Measurements from ENCODE around the gene PPP2R3B. TPM values are rescaled to one million over a fixed set of nuclear protein-coding genes. Genes with fewer than 3 reads are reported as not detected.
"Not testable (repeated sequence)": the region's sequence is repeated elsewhere in the genome, so short reads cannot be mapped to it uniquely, and the experiment has no call there.

The PPP2R3B gene
- total RNA-seq, 1 experiment from 2014 or later: 21.2 TPM

- no peak for DNase-seq (ENCODE audit: low read depth)
These were observed 66.5 kb downstream of the PPP2R3B start for GRCh38 chrX:320126-320783.

DNA sequence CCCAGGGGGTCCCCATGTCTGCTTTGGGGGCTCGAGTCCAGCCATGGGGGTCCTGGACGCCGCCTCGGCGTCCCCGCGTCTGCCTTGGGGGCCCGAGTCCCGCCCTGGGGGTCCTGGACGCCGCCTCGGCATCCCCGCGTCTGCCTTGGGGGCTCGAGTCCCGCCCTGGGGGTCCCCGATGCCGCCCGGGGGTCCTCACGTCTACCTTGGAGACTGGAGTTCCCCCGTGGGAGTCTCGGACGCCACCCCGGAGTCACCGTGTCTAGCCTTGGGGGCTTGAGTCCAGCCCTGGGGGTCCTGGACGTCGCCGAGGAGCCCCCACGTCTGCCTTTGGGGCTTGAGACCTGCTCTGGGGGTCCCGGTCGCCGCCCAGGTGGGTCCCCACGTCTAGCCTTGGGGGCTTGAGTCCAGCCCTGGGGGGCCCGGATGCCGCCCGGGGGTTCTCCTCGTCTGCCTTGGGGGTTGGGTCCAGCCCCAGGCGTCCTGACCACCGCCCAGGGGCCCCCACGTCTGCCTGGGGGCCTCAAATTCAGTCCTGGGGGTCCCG, 67.1 kb downstream of the PPP2R3B start:
- no peak for DNase-seq (ENCODE audit: low read depth)

DNA sequence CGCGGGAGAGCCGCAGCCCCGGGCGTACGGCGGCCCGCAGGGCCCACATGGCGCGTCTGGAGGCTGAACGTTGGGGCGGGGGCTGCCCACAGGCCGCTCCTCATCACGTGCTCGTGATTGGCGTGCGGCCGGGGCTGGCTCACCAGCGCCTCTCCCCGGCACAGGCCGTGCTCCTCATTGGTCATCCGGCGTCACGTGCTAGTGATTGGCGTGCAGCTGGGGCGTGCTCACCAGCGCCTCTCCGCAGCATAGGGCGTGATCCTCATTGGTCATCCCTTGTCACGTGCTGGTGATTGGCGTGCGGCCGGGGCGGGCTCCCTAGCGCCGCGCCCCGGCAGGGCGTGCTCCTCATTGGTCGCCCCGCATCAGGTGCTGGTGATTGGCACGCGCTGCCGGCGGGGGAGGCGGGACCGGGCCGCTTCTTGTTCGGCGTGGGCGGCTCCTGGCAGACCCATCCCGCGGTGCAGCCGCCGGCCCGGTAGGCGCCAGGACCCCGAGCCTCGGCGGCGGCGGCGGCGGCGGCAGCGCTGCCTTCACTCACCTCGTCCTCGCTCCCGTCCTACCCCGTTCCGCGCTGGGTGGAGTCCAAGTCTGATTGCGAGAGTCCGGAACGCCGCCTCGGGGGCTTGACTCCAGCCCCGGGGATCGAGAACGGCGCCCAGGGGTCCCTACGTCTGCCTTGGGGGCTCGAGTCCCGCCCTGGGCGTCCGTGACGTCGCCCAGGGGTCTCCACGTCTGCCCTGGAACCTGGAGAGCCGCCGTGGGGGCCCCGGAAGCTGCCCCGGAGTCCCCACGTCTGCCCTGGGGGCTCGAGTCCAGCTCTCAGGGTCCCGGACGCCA, 67.7 kb downstream of the PPP2R3B start, which contains the start of gene GTPBP6:
TSS of gene GTPBP6 (minus strand) at position 58 of the 840 bp plus-strand sequence. CDS start at position 49, 9 bp downstream.
- DNase-seq (ENCODE audit: low read depth): peak; percentile 100

- peak; percentile 97 for DNase-seq (ENCODE audit: low read depth)
These were observed 68.5 kb downstream of the PPP2R3B start for GRCh38 chrX:318068-318738.

- no peak for DNase-seq (ENCODE audit: low read depth)
These were observed 69.2 kb downstream of the PPP2R3B start for GRCh38 chrX:317424-318067.

DNA sequence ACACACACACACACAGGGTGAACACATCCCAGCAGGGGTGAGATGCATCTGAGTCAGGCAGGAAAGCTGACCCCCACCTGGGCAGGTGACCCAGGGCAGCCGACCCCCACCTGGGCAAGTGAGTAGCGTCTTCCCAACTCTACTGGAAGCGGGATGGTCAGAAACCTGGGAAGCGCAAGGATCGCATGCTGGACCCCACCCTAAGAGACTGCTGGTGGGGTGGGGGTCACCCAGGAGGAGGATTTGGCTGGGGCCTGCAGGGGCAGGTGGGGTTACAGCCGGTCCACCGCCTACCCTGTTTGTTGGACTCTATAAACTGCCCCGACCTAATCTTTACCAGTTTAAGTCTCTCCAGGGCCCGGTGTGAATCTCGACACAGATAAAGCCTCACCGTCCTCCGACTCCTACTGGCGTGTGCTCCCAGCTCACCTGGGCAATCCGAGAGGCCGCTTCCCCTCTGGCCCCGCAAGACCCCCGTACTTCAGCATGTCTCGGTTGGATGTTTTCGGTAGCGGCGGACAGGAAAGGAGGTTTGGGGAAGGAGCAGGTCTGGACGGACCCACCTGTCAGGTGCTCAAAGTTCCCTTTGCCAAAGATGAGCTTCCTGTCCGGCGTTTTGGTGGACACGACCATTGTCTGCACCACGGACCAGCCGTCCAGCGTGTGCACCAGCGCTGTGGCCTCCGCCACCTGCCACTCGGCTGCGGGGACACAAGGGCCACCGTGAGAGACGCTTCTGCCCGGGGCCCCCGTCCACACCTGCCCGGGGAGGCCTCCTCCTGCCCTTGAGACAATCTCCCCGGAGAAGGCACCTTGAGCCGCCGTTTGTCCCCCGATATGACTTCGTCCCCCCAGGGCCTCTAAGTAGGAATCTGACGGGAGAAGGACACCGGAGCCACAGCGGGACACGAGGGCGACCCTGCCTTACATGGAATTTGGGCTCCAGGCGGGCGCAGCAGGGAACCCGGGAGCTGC, 70.1 kb downstream of the PPP2R3B start:
- DNase-seq (ENCODE audit: low read depth): no peak

DNA sequence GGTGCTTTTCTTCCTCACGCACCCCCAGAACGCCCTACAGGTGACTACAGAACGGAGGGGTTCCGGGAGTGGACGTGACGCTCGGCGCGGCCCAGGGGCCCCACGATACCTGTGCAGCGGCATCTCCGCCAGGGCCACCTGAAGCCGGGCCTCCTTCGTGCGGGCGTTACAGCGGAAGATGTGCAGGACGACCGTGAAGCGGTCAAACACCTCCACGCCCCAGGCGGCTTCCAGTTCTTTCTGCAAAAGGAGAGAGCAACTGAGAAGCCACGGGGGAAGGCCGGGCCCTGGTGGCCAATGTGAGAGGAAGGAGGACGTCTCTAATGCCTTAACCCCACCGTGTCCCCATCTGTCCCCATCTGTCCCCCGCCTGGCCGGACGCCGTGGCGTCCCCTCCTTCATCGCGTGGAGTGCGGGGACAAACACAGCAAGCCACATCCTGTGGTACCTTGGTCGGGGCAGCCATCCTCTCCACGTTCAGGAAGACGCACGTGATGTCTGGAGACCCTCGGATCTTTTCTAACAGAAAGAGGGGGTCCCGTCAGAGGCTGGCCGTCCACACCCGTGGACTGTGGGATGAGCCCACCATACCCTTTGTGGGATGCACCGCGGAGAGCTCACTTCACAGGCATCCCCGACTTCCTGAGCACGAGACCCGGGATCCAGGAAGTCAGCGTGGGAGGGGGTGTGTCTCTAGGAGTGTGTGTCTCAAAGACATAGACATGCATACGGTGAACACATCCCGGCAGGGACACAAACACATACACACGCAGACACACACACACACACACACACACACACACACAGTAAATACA, 71.7 kb downstream of the PPP2R3B start:
- DNase-seq (ENCODE audit: low read depth): no peak

- DNase-seq (ENCODE audit: low read depth): no peak
These were observed 72.7 kb downstream of the PPP2R3B start for GRCh38 chrX:314049-314448.

DNA sequence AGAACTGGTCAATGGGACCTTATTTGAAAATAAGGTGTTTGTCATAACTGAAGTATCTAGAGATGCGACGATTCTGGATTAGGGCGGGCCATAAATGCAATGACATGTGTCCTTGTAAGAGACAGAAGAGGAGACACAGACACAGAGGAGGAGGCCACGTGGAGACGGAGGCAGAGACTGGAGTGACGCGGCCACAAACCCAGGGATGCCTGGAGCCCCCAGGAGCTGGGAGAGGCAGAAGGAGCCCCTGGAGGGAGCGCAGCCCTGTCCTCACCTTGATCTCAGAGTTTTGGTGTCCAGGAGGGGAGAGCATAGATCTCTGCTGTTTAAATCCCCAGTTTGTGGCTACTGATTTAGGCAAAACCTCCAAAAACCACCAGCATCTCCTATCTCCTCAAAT, 73.2 kb downstream of the PPP2R3B start:
- DNase-seq (ENCODE audit: low read depth): no peak

- DNase-seq (ENCODE audit: low read depth): no peak
These were observed 73.9 kb downstream of the PPP2R3B start for GRCh38 chrX:312621-313331.

GRCh38 chrX:311156-312129, 75.3 kb downstream of the PPP2R3B start:
- DNase-seq (ENCODE audit: low read depth): no peak

DNA sequence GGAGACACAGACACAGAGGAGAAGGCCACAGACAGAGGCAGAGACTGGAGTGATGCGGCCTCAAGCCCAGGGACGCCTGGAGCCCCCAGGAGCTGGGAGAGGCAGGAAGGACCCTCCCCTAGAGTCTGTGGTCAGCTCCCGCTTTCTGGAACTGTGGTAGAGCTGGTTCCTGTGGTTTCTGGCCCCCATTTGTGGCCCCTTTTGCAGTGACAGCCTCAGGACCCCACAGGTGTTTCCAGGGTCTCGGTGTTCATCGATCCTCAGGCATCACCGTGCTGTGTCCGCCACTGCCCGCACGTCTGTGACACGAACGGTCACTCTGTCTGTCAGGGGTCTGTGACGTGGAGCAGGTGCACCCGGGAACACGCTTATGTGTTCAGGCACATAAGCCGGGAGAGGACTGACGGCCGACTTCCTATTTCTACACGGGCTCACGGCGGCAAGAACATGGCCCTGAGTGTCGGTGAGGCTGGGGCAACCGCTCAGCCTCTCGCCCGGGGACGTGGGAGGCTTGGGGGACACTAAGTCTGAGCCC, 76.0 kb downstream of the PPP2R3B start:
- DNase-seq (ENCODE audit: low read depth): no peak

- DNase-seq (ENCODE audit: low read depth): no peak
These were observed 77.7 kb downstream of the PPP2R3B start for GRCh38 chrX:308821-309520.

- DNase-seq (ENCODE audit: low read depth): no peak
These were observed 79.2 kb downstream of the PPP2R3B start for GRCh38 chrX:307261-308111.

- not testable (repeated sequence) for DNase-seq (ENCODE audit: low read depth)
These were observed 80.0 kb downstream of the PPP2R3B start for GRCh38 chrX:306614-307251.
